Stimulated activated effector memory CD8-positive, alpha-beta T cell treated with anti-CD3 and anti-CD28 coated beads, Interleukin-12 subunit alpha, Interleukin-12 subunit beta, amount 100 ng/mL, for 72 hours (primary cell): ENCODE data around the gene HDAC10.
A peak's percentile ranks its signal among the peaks of the same experiment; 100 is the strongest.

Source experiments
- ATAC-seq: fragments of 150-1000 bp; cut with Tn5 transposase; 2 replicates; pipeline ENCODE4 v1.10.0; 2021
- DNase-seq, 2 donors: peaks; one replicate each; pipeline ENCODE4 v3.0.0; 2021 to 2022; ENCODE audit warnings: low spot score in 2 of 2
- H3K27ac Mint-ChIP-seq: one replicate; pipeline ENCODE4 v1.8.0; 2022; ENCODE audit warnings: mild to moderate bottlenecking, mixed read lengths
- H3K36me3 Mint-ChIP-seq: one replicate; pipeline ENCODE4 v1.8.0; 2022; ENCODE audit warnings: mild to moderate bottlenecking, mixed read lengths
- H3K4me1 Mint-ChIP-seq: one replicate; pipeline ENCODE4 v1.8.0; 2022; ENCODE audit warnings: mixed read lengths
- H3K4me3 Mint-ChIP-seq: one replicate; pipeline ENCODE4 v1.8.0; 2022; ENCODE audit warnings: mild to moderate bottlenecking, mixed read lengths
- H3K9me3 Mint-ChIP-seq: one replicate; pipeline ENCODE4 v1.8.0; 2022; ENCODE audit warnings: mixed read lengths

The HDAC10 gene

DNA sequence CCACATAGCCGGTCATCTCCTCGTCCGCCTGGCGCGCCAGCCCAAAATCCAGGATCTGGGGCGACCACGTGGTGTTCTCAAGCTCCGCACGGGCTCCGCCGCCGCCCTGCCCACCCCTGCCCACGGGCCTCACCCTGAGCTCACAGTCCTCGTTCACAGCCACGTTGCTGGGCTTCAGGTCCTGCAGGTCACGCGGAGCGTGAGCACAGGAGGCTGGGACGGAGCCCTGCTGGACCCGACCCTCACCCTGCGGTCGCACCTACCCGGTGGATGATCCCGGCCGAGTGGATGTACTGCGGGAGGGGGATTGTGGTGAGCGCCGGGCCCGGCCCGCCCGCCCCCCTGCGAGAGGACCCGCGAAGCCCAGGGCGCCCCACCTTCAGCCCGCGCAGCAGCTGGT, 15.9 kb upstream of the HDAC10 start:
- Mint-ChIP-seq H3K36me3 (peaks cover 7% of the 10 kb centered on the region), H3K9me3 (no peaks in the 10 kb centered on the region), H3K4me1 (peaks cover 20% of the 10 kb centered on the region), H3K4me3 (no peak overlapping the region), H3K27ac (no peak overlapping the region)
- DNase-seq (no peak), ATAC-seq (no peak)

- H3K9me3 Mint-ChIP-seq, result no peaks in the 10 kb centered on the region
- DNase-seq (no peak), ATAC-seq (no peak)
- H3K4me3 Mint-ChIP-seq, result no peak overlapping the region
- no peak overlapping the region for H3K27ac Mint-ChIP-seq
- peaks cover 7% of the 10 kb centered on the region for H3K36me3 Mint-ChIP-seq
- peaks cover 21% of the 10 kb centered on the region for H3K4me1 Mint-ChIP-seq
These were observed 14.0 kb upstream of the HDAC10 start for GRCh38 chr22:50264946-50265669.

DNA sequence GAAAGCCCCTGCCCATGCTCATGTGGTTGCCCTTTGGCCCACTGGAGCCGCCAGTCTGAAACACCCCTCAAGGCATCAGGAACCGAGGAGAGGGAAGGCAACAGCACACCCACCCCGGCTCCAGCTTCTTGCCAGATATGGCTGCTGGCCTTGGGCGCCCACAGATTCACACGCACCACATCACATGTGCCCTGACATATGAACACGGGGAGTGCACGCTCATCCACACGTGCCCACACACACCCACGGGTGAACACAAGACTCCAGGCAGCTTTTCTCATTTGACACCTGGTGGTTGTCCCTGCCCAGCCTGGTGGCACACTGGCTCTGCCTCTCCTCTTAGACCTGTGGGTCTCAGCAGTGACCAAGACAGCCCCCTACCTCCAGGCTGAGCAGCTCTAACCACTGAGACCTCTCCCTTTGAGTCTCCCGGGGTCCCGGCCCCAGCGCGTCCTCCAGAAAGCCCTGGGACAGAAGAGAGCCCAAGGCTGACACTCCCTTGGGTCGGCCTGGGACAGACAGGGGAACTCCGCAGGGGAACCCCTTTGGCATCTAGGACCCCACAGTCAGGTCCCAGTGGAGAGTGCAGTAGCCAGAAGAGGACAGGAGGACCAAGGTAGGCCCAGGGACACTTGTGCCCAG, 13.2 kb upstream of the HDAC10 start:
- ATAC-seq, result no peak
- no peaks in the 10 kb centered on the region for H3K9me3 Mint-ChIP-seq
- no peak for DNase-seq
- peaks cover 7% of the 10 kb centered on the region for H3K36me3 Mint-ChIP-seq
- H3K4me3 Mint-ChIP-seq, result no peak overlapping the region
- H3K27ac Mint-ChIP-seq, result no peak overlapping the region
- peaks cover 21% of the 10 kb centered on the region for H3K4me1 Mint-ChIP-seq

- Mint-ChIP-seq H3K27ac (no peak overlapping the region), H3K4me1 (peaks cover 14% of the 10 kb centered on the region), H3K36me3 (peaks cover 7% of the 10 kb centered on the region), H3K9me3 (no peaks in the 10 kb centered on the region), H3K4me3 (peak overlapping the region; percentile 72)
- no peak for DNase-seq
- no peak for ATAC-seq
These were observed 12.0 kb upstream of the HDAC10 start for GRCh38 chr22:50262973-50263617.

- peak overlapping the region; percentile 72 for H3K4me3 Mint-ChIP-seq
- ATAC-seq (no peak), DNase-seq (no peak)
- H3K27ac Mint-ChIP-seq, result no peak overlapping the region
- H3K36me3 Mint-ChIP-seq, result peaks cover 7% of the 10 kb centered on the region
- H3K4me1 Mint-ChIP-seq, result peaks cover 13% of the 10 kb centered on the region
- no peaks in the 10 kb centered on the region for H3K9me3 Mint-ChIP-seq
These were observed 11.4 kb upstream of the HDAC10 start for GRCh38 chr22:50262460-50262911.

- peaks cover 7% of the 10 kb centered on the region for H3K36me3 Mint-ChIP-seq
- no peak within 1 kb of the TSS for H3K27ac Mint-ChIP-seq
- H3K4me1 Mint-ChIP-seq, result peaks cover 13% of the 10 kb centered on the region
- ATAC-seq (no peak), DNase-seq (no peak)
- peak within 1 kb of the TSS; percentile 72 for H3K4me3 Mint-ChIP-seq
- H3K9me3 Mint-ChIP-seq, result no peaks in the 10 kb centered on the region
These were observed 10.8 kb upstream of the HDAC10 start, which contains the start of gene MAPK12 for GRCh38 chr22:50261615-50262459. Gene MAPK12, minus strand, starts transcription at chr22:50261683. Its CDS starts 174 bp downstream, at chr22:50261509.

- H3K27ac Mint-ChIP-seq, result no peak overlapping the region
- H3K36me3 Mint-ChIP-seq, result peaks cover 7% of the 10 kb centered on the region
- H3K9me3 Mint-ChIP-seq, result no peaks in the 10 kb centered on the region
- peak; percentile 49 for ATAC-seq
- peak overlapping the region; percentile 40 for H3K4me3 Mint-ChIP-seq
- peak in 1 of 2 donors; percentile 74 for DNase-seq
- H3K4me1 Mint-ChIP-seq, result peaks cover 13% of the 10 kb centered on the region
These were observed 9.9 kb upstream of the HDAC10 start for GRCh38 chr22:50260801-50261614.

- Mint-ChIP-seq H3K4me1 (peaks cover 13% of the 10 kb centered on the region), H3K9me3 (no peaks in the 10 kb centered on the region), H3K4me3 (peak overlapping the region; percentile 40), H3K36me3 (peaks cover 7% of the 10 kb centered on the region), H3K27ac (no peak overlapping the region)
- ATAC-seq (no peak), DNase-seq (no peak)
These were observed 9.4 kb upstream of the HDAC10 start for GRCh38 chr22:50260434-50260800.

- Mint-ChIP-seq H3K27ac (no peak overlapping the region), H3K36me3 (no peaks in the 10 kb centered on the region), H3K9me3 (no peaks in the 10 kb centered on the region), H3K4me3 (no peak overlapping the region), H3K4me1 (peaks cover 7% of the 10 kb centered on the region)
- DNase-seq (no peak), ATAC-seq (no peak)
These were observed 8.2 kb upstream of the HDAC10 start for GRCh38 chr22:50259302-50259701.

DNA sequence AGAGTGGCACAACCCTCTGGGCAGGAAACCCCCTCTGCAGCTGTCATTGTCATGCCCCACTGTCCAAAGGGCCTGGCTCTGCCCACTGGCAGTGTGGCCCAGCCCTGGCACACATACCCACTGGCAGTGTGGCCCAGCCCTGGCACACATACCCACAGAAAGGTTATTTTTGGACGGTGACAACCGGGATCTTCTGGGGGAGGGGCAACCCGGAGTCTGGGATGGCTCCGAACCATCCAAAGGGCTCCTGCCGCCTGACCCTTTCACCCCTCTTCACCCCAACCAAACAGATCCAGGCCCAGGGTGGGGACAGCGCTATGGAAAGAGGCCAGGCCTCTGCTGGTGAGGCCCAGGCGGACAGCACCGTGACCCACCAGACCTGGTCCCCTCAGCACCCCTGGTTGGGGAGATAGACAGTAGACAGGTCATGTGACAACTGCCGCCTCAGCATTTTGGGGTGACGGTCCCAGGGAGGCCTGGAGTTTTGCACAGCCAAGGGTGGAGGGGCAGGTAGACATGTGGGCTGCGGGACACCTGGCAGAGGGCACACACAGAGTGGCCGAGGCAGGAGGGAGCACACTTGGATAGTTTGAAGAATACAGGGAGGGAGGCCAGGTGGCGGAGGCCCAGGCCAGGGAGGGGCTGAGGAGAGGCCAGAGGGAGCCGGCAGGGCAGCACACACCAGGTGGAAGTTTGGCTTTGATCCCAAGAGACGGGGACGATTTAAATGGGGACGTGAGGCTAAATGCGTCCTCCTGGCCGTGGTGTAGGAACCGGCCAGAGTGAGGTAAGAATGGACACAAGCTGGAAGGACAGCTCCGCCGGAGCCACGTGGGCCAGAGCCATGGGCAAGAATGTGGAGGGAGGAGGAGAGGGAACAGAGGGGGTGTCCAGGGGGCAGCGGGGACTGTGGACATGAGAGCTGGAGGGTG, 7.6 kb upstream of the HDAC10 start:
- no peak for ATAC-seq
- no peaks in the 10 kb centered on the region for H3K9me3 Mint-ChIP-seq
- DNase-seq, result no peak
- H3K27ac Mint-ChIP-seq, result no peak overlapping the region
- no peaks in the 10 kb centered on the region for H3K36me3 Mint-ChIP-seq
- no peak overlapping the region for H3K4me3 Mint-ChIP-seq
- H3K4me1 Mint-ChIP-seq, result peaks cover 7% of the 10 kb centered on the region

DNA sequence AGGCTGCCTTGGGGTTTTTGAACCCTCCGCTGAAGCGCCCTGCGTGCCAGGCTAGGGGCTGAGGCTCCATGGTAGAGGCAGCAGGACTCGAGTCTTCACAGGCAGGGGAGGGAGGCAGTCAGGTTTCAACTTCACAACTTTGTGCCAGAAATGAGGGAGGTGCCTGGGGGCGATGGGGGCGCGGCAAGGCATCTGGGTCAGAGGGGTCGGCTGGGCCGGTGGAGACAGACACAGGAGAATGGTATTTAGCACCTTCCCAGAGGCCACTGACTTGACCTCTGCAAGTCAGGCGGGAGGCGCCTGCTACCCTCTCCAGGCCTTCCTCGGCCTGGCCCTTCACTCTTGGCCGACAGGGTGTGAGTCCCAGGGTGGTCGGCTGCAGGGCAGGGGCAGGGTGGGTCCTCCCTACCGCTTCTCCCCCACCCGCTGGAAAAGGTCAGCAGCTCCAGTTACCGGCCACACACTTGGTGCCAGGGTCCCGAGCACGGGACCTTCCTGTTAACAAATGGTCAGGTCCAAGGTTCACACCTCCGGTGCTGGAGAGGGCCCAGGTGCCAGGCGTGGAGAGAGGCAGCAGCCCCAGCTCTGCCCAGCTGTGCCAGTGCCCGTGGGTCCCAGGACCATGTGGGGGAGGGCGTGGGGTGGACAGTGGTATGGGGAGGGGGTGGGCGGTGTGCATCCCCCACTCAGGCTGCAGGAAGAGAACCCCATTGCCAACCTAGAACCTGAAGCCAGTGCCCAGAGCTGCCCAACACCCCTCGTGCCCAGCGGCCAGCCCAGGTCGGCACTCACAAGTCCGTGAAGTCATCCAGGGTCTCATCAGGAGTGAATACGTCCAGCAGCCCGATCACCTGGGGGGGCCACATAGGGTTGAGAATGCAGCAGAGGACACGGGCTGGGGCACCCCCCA, 6.6 kb upstream of the HDAC10 start:
- H3K4me1 Mint-ChIP-seq, result peaks cover 7% of the 10 kb centered on the region
- DNase-seq, result no peak
- H3K4me3 Mint-ChIP-seq, result no peak overlapping the region
- H3K27ac Mint-ChIP-seq, result no peak overlapping the region
- no peak for ATAC-seq
- no peaks in the 10 kb centered on the region for H3K9me3 Mint-ChIP-seq
- H3K36me3 Mint-ChIP-seq, result no peaks in the 10 kb centered on the region

DNA sequence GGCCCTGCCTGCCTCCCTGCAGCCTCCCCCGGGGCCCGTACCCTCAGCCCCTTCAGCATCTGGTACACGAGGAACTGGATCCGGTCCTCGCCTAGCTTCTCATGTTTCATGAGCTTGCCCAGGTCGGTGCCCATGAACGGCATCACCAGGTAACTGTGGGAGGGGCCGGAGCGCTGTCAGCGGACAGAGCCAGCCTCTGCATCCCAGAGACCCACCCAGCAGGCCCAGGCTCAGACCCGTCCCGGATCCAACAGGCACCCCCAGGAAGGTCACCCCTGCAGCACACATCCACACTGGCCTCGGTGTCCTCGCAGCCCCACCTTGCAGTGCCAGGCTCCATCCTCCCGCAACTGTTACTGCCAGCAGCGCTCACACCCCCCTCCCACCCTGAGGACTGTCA, 6.0 kb upstream of the HDAC10 start:
- no peak for DNase-seq
- no peaks in the 10 kb centered on the region for H3K9me3 Mint-ChIP-seq
- peaks cover 2% of the 10 kb centered on the region for H3K4me1 Mint-ChIP-seq
- H3K4me3 Mint-ChIP-seq, result no peak overlapping the region
- ATAC-seq, result no peak
- H3K36me3 Mint-ChIP-seq, result no peaks in the 10 kb centered on the region
- no peak overlapping the region for H3K27ac Mint-ChIP-seq
